CD4-positive, alpha-beta T cell treated with Interleukin-2 at 100 ng/mL for 4 hours (primary cell): Measurements from ENCODE around the gene MINDY3.
"Not testable (repeated sequence)": the region's sequence is repeated elsewhere in the genome, so short reads cannot be mapped to it uniquely, and the experiment has no call there.

Experiments used
- DNase-seq: peaks from one replicate; pipeline ENCODE4 v3.0.0-alpha.2; 2020; ENCODE audit warnings: low spot score

MINDY3 gene

GRCh38 chr10:15856328-15857015 lies 3.8 kb downstream of the MINDY3 start:
- DNase-seq = no peak

GRCh38 chr10:15853800-15854199 lies 6.5 kb downstream of the MINDY3 start:
- DNase-seq = no peak

GRCh38 chr10:15852111-15852557 lies 8.2 kb downstream of the MINDY3 start:
- no peak for DNase-seq

- not testable (repeated sequence) for DNase-seq
Measured at GRCh38 chr10:15850337-15850978, 9.8 kb downstream of the MINDY3 start.

- DNase-seq = no peak
Measured at GRCh38 chr10:15849316-15849715, 11.0 kb downstream of the MINDY3 start.

- no peak for DNase-seq
Measured at GRCh38 chr10:15847481-15847880, 12.8 kb downstream of the MINDY3 start.

- DNase-seq = no peak
Measured at GRCh38 chr10:15844517-15844916, 15.8 kb downstream of the MINDY3 start.

- no peak for DNase-seq
Measured at GRCh38 chr10:15843695-15844094, 16.6 kb downstream of the MINDY3 start.

- DNase-seq = peak; percentile 3
Measured at GRCh38 chr10:15842556-15843169, 17.6 kb downstream of the MINDY3 start.

- no peak for DNase-seq
Measured at GRCh38 chr10:15841696-15842095, 18.6 kb downstream of the MINDY3 start.

GRCh38 chr10:15836807-15837206 lies 23.5 kb downstream of the MINDY3 start:
- DNase-seq = no peak

GRCh38 chr10:15829495-15829894 lies 30.8 kb downstream of the MINDY3 start:
- DNase-seq = no peak

GRCh38 chr10:15824498-15824897 lies 35.8 kb downstream of the MINDY3 start:
- DNase-seq = no peak

- no peak for DNase-seq
Measured at GRCh38 chr10:15822131-15822530, 38.2 kb downstream of the MINDY3 start.

- no peak for DNase-seq
Measured at GRCh38 chr10:15821046-15821683, 39.1 kb downstream of the MINDY3 start.

- no peak for DNase-seq
Measured at GRCh38 chr10:15817409-15818046, 42.8 kb downstream of the MINDY3 start.

- no peak for DNase-seq
Measured at GRCh38 chr10:15815242-15815885, 44.9 kb downstream of the MINDY3 start.

- DNase-seq = no peak
Measured at GRCh38 chr10:15814565-15814964, 45.7 kb downstream of the MINDY3 start.

GRCh38 chr10:15813415-15813814 lies 46.9 kb downstream of the MINDY3 start:
- DNase-seq = no peak

- no peak for DNase-seq
Measured at GRCh38 chr10:15809450-15809849, 50.9 kb downstream of the MINDY3 start.

- no peak for DNase-seq
Measured at GRCh38 chr10:15808204-15808797, 52.0 kb downstream of the MINDY3 start.
